ENCODE measurements around the gene ABCA2.
A peak's percentile ranks its signal among the peaks of the same experiment; 100 is the strongest.

ABCA2 gene

GRCh38 chr9:137046088-137046787 is 18.2 kb upstream of the ABCA2 start, which contains the start of gene NPDC1:
NPDC1 (minus strand) TSS chr9:137046177; CDS start chr9:137045989, 188 bp downstream.
- peak within 1 kb of the TSS; percentile 55 for H3K4me3 ChIP-seq (ENCODE audit: low read depth, low read length)
- peak; percentile 87 for TF ChIP-seq CTCF (conservative IDR thresholded peaks at IDR 0.05; ENCODE audit: low read depth, low read length)
- peak; percentile 68 for DNase-seq (ENCODE audit: low read depth)

- DNase-seq (ENCODE audit: low read depth): peak; percentile 37
- peak overlapping the region; percentile 55 for H3K4me3 ChIP-seq (ENCODE audit: low read depth, low read length)
- no peak for TF ChIP-seq CTCF (conservative IDR thresholded peaks at IDR 0.05; ENCODE audit: low read depth, low read length)
Observed at GRCh38 chr9:137045294-137046087, 17.5 kb upstream of the ABCA2 start.

GRCh38 chr9:137044502-137045177 is 16.6 kb upstream of the ABCA2 start:
- no peak for DNase-seq (ENCODE audit: low read depth)
- peak overlapping the region; percentile 49 for H3K4me3 ChIP-seq (ENCODE audit: low read depth, low read length)
- no peak for TF ChIP-seq CTCF (conservative IDR thresholded peaks at IDR 0.05; ENCODE audit: low read depth, low read length)

- H3K4me3 ChIP-seq (ENCODE audit: low read depth, low read length): no peak overlapping the region
- DNase-seq (ENCODE audit: low read depth): no peak
- TF ChIP-seq CTCF (conservative IDR thresholded peaks at IDR 0.05; ENCODE audit: low read depth, low read length): no peak
Observed at GRCh38 chr9:137044037-137044436, 16.0 kb upstream of the ABCA2 start.

- no peak for DNase-seq (ENCODE audit: low read depth)
- TF ChIP-seq CTCF (conservative IDR thresholded peaks at IDR 0.05; ENCODE audit: low read depth, low read length): no peak
- no peak overlapping the region for H3K4me3 ChIP-seq (ENCODE audit: low read depth, low read length)
Observed at GRCh38 chr9:137042751-137043727, 15.0 kb upstream of the ABCA2 start.

- TF ChIP-seq CTCF (conservative IDR thresholded peaks at IDR 0.05; ENCODE audit: low read depth, low read length): no peak
- no peak for DNase-seq (ENCODE audit: low read depth)
- H3K4me3 ChIP-seq (ENCODE audit: low read depth, low read length): no peak overlapping the region
Observed at GRCh38 chr9:137041124-137041523, 13.1 kb upstream of the ABCA2 start.

Measured in choroid plexus epithelial cell (primary cell).